ENCODE measurements around the gene SPNS2.

The SPNS2 gene

DNA sequence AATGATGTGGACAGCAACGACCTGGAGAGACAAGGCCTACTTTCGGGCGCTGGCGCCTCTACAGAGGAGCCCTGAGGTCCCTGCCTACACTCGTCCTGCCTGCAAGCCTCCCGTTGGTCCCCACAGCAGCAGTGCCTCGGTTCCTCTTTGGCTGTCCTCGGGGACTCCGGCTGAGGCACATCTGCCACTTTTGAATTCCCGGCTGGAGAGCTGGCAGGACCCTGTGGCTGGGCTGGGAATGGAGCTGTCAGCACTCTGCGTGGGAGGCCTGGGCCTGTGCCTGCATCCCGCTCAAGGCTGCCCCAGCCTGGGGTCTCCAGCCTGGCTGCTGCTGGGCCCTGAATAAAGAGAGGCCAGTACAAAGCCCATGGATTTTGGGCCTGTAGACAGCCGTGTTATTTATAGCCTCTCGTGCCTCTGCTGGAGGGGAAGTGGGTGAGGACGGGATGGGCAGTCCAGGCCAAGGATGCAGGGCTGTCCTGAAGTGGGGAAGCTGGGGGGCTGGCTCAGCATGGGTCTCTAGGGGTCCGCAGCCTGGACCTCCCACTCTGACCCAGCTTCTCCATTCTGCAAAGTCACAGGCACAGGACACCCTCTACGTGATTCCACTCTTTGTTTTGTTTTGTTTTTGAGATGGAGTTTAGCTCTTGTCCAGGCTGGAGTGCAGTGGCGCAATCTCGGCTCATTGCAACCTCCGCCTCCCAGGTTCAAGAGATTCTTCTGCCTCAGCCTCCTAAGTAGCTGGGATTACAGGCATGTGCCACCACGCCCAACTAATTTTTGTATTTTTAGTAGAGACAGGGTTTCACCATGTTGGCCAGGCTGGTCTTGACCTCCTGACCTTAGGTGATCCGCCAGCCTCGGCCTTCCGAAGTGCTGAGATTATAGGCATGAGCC is 10.6 kb upstream of the SPNS2 start:
- TF ChIP-seq ZFX (IDR thresholded peaks at IDR 0.05; ENCODE audit: borderline replicate concordance): no peak
- TF ChIP-seq, protein P1, sequence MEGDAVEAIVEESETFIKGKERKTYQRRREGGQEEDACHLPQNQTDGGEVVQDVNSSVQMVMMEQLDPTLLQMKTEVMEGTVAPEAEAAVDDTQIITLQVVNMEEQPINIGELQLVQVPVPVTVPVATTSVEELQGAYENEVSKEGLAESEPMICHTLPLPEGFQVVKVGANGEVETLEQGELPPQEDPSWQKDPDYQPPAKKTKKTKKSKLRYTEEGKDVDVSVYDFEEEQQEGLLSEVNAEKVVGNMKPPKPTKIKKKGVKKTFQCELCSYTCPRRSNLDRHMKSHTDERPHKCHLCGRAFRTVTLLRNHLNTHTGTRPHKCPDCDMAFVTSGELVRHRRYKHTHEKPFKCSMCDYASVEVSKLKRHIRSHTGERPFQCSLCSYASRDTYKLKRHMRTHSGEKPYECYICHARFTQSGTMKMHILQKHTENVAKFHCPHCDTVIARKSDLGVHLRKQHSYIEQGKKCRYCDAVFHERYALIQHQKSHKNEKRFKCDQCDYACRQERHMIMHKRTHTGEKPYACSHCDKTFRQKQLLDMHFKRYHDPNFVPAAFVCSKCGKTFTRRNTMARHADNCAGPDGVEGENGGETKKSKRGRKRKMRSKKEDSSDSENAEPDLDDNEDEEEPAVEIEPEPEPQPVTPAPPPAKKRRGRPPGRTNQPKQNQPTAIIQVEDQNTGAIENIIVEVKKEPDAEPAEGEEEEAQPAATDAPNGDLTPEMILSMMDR (IDR thresholded peaks at IDR 0.05): no peak
- H3K27ac ChIP-seq: no peak overlapping the region

DNA sequence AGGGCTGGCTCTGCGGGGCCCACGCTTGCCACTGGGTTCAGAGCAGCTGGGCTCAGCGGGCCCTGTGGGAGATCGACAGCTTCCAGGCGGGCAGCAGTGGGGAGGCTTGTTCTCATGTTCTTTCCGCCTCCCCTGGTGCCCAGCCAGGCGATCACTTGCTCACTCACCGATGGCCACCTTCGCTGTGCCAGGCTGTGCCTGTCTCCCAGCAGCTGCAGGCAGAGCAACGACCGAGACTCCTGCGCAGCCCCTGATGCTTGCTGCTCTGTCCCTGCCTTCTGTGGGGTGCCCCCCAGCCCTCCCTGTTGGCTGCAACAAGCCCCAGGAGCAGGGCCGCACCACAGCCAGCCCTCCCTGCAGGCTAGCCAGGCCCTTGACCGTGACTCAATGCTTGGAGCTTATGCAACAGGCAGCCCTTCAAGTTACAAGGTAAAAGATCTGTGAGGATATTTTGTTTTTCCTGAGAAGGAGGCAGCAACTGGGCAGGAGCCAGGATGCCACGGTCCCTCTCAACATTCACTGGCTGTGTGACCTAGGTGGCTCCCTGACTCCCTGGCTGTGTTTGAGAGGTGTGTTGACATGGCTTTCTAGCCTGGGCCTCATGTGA is 9.6 kb upstream of the SPNS2 start:
- TF ChIP-seq, protein P1 (IDR thresholded peaks at IDR 0.05): no peak
- no peak for TF ChIP-seq ZFX (IDR thresholded peaks at IDR 0.05; ENCODE audit: borderline replicate concordance)
- H3K27ac ChIP-seq: no peak overlapping the region

DNA sequence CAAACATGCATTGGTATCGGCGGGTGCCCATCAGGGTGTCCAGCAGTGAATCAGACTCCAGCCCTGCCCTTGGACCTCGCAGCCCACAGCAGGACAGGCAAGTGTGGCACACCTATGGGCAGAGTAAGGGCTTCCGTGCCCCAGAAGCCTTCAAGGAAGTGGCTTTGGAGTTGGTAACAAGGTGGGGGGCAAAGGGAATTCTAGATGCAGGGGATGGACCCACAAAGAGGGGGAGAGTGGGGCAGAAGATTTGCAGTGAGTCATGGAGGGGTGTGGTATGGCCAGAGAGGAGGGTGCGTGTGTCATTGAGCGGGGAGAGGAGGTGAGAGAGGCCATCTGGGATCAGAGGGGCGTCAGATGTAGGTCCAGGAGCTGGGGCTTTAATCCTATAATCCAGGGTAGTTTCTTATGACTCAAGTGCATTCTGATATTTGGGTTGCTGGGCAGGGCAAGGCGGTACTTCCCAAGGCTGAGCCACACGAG is 8.5 kb upstream of the SPNS2 start:
- no peak overlapping the region for H3K27ac ChIP-seq
- TF ChIP-seq, protein P1 (IDR thresholded peaks at IDR 0.05): no peak
- no peak for TF ChIP-seq ZFX (IDR thresholded peaks at IDR 0.05; ENCODE audit: borderline replicate concordance)

DNA sequence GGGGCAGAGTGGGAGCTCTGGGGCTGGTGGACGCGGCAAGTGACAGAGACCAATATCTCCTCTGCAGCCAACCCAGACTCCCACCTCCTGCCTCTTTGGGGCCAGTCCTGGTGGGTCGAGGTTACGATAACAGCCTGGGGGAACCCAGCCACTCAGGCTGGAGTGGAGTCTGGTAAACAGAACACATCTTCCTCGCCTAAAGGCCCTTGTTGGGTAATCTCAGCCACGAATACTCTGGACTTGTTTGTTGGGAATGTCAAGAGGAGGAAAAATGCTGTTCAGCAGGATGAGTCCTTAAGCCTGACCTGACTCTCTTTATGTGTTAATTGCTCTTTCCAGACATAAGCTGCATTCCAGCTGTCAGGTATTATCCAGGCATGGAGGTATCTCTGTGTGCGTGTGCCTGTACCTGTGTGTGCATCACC is 8.0 kb upstream of the SPNS2 start:
- no peak overlapping the region for H3K27ac ChIP-seq
- TF ChIP-seq, protein P1 (IDR thresholded peaks at IDR 0.05): no peak
- TF ChIP-seq ZFX (IDR thresholded peaks at IDR 0.05; ENCODE audit: borderline replicate concordance): no peak

DNA sequence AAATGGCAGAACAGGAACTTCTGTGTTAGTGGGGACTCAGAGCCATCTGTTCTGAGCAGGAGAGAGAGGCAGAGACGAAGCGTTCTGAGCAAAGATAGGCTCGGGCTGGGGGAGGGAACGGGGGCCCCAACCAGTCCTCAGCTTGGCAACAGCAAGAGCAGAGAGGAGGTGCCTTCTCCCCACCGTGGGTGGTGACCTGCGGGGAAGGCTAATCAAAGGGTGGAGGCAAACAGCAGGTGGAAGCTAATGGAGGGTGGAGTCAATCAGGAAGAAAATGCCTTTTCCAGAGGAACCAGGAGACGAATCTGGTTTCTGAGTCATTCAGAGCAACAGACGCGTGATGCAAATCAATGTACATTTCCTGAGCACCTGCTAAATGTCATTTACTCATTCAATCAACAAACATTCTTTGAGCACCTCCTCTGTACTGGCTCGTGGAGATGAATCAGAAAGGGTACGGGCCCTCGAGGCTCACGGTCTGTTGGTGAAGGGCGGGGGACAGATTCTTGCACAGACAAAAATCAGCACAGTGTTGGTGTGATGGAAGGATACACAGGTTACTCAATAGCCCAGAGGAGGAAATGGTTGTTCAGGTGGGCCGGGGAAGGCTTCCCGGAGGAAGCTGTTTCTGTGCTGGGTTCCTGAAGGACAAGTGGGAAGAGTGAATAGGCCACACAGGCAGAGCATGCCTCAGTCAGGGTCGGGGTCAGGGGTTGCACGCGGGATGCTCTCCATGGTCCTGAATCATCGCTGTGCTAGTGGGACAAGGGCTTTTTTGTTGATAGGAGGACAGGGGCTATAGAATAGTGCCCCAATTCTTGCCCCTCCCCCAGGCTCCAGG is 5.7 kb upstream of the SPNS2 start:
- no peak overlapping the region for H3K27ac ChIP-seq

DNA sequence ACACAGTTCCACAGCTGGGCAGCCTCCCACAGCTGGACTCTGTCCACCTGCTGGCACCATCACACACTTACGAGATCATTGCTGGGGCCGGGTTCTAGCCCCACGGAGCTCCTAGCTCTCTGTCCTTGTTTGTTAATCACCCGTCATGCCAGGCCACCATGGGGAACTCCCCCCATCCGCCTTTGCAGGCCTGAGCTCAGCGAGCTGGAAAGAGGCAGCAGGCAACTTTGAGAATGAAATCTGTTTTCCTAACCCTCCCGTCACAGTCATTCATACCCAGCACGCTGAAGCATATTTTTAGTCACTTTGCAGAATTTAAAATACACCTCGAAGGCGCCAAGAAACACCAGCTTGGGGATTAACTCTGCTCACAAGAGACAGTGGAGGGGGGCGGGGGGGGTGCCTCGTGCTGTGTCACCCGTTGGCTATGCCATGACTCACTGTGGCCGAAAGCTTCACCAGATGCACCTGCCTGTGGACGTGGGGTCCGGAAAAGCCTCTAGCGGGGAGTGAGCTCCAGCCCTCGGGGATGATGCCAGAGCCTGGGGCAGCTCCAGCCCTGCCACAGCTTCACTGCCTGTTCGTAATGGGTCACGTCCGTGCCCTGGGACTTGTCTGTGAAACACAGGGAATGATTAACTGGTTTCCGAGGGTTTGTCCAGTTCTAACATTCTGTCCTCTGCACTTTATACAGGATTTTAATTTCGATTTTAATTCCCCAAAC is 1.4 kb upstream of the SPNS2 start:
- TF ChIP-seq ZFX (IDR thresholded peaks at IDR 0.05; ENCODE audit: borderline replicate concordance): no peak
- TF ChIP-seq, protein P1 (IDR thresholded peaks at IDR 0.05): no peak
- no peak overlapping the region for H3K27ac ChIP-seq

More for the DNA sequence above, 5.7 kb upstream of the SPNS2 start:
- TF ChIP-seq ZFX (IDR thresholded peaks at IDR 0.05; ENCODE audit: borderline replicate concordance): no peak
- TF ChIP-seq, protein P1 (IDR thresholded peaks at IDR 0.05): no peak

Data from 22Rv1 (cell line).